Measurements from ENCODE around the gene HIPK2. TPM values are rescaled to one million over a fixed set of nuclear protein-coding genes. Genes with fewer than 3 reads are reported as not detected.
A peak's percentile ranks its signal among the peaks of the same experiment; 100 is the strongest.

The HIPK2 gene
- total RNA-seq, 6 donors from 2014 or later, result 38.6 to 59.6 (median 45.9) TPM

- Histone ChIP-seq H3K27me3 (no peaks in the 10 kb centered on the region), H3K9me3 (no peaks in the 10 kb centered on the region), H3K27ac (peak overlapping the region; percentile 94 to 98 (median 95)), H3K4me3 (peak overlapping the region; percentile 65 to 93 (median 78)), H3K4me1 (peaks cover 35 to 48% (median 43%) of the 10 kb centered on the region in 4 donors), H3K36me3 (no peaks in the 10 kb centered on the region)
- ATAC-seq (ENCODE audit: low FRiP score in 2 of 2) (peak in 1 of 2 donors; percentile 39), DNase-seq (peak in 1 of 2 donors; percentile 31)
- WGBS, 2 donors, result 0 to 1% methylated on average over 26 of the region's 26 CpGs
- TF ChIP-seq CTCF (IDR thresholded peaks at IDR 0.05) (no peak), EP300 (IDR thresholded peaks at IDR 0.05) (no peak), POLR2AphosphoS5 (IDR thresholded peaks at IDR 0.05) (no peak), POLR2A (IDR thresholded peaks at IDR 0.05) (peak in 1 of 4 donors; percentile 38)
These were observed 1.2 kb downstream of the HIPK2 start for GRCh38 chr7:139776486-139777132.

GRCh38 chr7:139775829-139776266 is 1.9 kb downstream of the HIPK2 start:
- Histone ChIP-seq H3K4me1 (peaks cover 39 to 55% (median 49%) of the 10 kb centered on the region in 4 donors), H3K9me3 (no peaks in the 10 kb centered on the region), H3K4me3 (peak overlapping the region; percentile 65 to 93 (median 78)), H3K27me3 (no peaks in the 10 kb centered on the region), H3K27ac (peak overlapping the region; percentile 94 to 98 (median 95)), H3K36me3 (no peaks in the 10 kb centered on the region)
- DNase-seq, result peak in 1 of 2 donors; percentile 69
- 1 to 2% methylated on average over 11 of the region's 11 CpGs for WGBS, 2 donors
- ATAC-seq (ENCODE audit: low FRiP score in 2 of 2), result peak; percentile 80 to 84
- TF ChIP-seq POLR2A (IDR thresholded peaks at IDR 0.05) (peak in 1 of 4 donors; percentile 42), EP300 (IDR thresholded peaks at IDR 0.05) (no peak), POLR2AphosphoS5 (IDR thresholded peaks at IDR 0.05) (peak in 1 of 2 donors; percentile 35), CTCF (IDR thresholded peaks at IDR 0.05) (peak; percentile 48 to 74 (median 71))

- no peaks in the 10 kb centered on the region for H3K27me3 ChIP-seq
- no peaks in the 10 kb centered on the region for H3K9me3 ChIP-seq
- no peak overlapping the region for H3K4me3 ChIP-seq
- 92 to 94% methylated on average over 1 of the region's 1 CpG for WGBS, 2 donors
- TF ChIP-seq CTCF (IDR thresholded peaks at IDR 0.05) (no peak), POLR2AphosphoS5 (IDR thresholded peaks at IDR 0.05) (no peak), POLR2A (IDR thresholded peaks at IDR 0.05) (no peak), EP300 (IDR thresholded peaks at IDR 0.05) (no peak)
- ATAC-seq (ENCODE audit: low FRiP score in 2 of 2) (no peak), DNase-seq (no peak)
- no peaks in the 10 kb centered on the region for H3K36me3 ChIP-seq
- H3K27ac ChIP-seq, result peak overlapping the region in 1 of 4 donors; percentile 98
- peaks cover 44 to 61% (median 53%) of the 10 kb centered on the region in 4 donors for H3K4me1 ChIP-seq
These were observed 3.4 kb downstream of the HIPK2 start for GRCh38 chr7:139774376-139774775.

GRCh38 chr7:139773371-139773770 is 4.4 kb downstream of the HIPK2 start:
- WGBS, 2 donors, result 90 to 91% methylated on average over 5 of the region's 5 CpGs
- H3K4me1 ChIP-seq, result peaks cover 46 to 66% (median 57%) of the 10 kb centered on the region in 4 donors
- no peak for ATAC-seq (ENCODE audit: low FRiP score in 2 of 2)

More at GRCh38 chr7:139773371-139773770, 4.4 kb downstream of the HIPK2 start:
- TF ChIP-seq CTCF (IDR thresholded peaks at IDR 0.05) (no peak), POLR2AphosphoS5 (IDR thresholded peaks at IDR 0.05) (no peak), EP300 (IDR thresholded peaks at IDR 0.05) (no peak)
- H3K4me3 ChIP-seq, result no peak overlapping the region
- no peaks in the 10 kb centered on the region for H3K27me3 ChIP-seq
- no peaks in the 10 kb centered on the region for H3K9me3 ChIP-seq
- no peak for DNase-seq
- H3K27ac ChIP-seq, result peak overlapping the region in 1 of 4 donors; percentile 73
- H3K36me3 ChIP-seq, result no peaks in the 10 kb centered on the region
